GM12878 (cell line): ENCODE data around the gene CLCNKB. TPM values are rescaled to one million over a fixed set of nuclear protein-coding genes. Genes with fewer than 3 reads are reported as not detected.
A peak's percentile ranks its signal among the peaks of the same experiment; 100 is the strongest.

Experiments used
- ATAC-seq: fragments of 200-7000 bp; cut with Tn5 transposase; 3 replicates; pipeline ENCODE4 v1.9.1; 2020; ENCODE audit warnings: mild to moderate bottlenecking, moderate library complexity
- BruUV-seq: library from RNA; stranded (reverse); fragments of 400-500 nt; replicated peaks from 2 replicates; lab custom pipeline; 2021; lab: Mats Ljungman, UMichigan
- CTCF ChIA-PET: fragments of 300-600 bp; sonication (Branson Sonifier 250); formaldehyde crosslinking; extraction: SDS; loops from one replicate; lab custom pipeline; 2021; ENCODE audit warnings: inconsistent platforms; lab: Yijun Ruan, JAX
- POLR2A ChIA-PET: fragments of 350-600 bp; formaldehyde crosslinking; extraction: SDS; loops from one replicate; lab custom pipeline; 2021; ENCODE audit warnings: inconsistent platforms; lab: Charles Lee
- RAD21 ChIA-PET: fragments of 300-600 bp; sonication (Branson Sonifier 250); formaldehyde crosslinking; loops from one replicate; lab custom pipeline; 2023; ENCODE audit warnings: antibody characterized with exemption; ENCODE audit not compliant: unreplicated experiment; lab: Charles Lee
- SMC1A ChIA-PET: fragments of 300-600 bp; sonication (Branson Sonifier 250); formaldehyde crosslinking; loops from one replicate; lab custom pipeline; 2023; ENCODE audit not compliant: unreplicated experiment, uncharacterized antibody; lab: Charles Lee
- DNase-seq: peaks from one replicate; pipeline ENCODE4 v3.0.0-alpha.2; 2011; ENCODE audit warnings: low read depth, low spot score
- FAIRE-seq: peaks from 3 replicates; lab custom pipeline; 2011; peaks lifted over from hg19 to GRCh38; lab: Jason Lieb, UNC
- H2AFZ ChIP-seq: 2 replicates; pipeline ENCODE4 v1.6.0; 2011; ENCODE audit warnings: low read depth, low read length, control low read depth; ENCODE audit not compliant: control insufficient read depth
- H3K27ac ChIP-seq: 2 replicates; pipeline ENCODE4 v1.5.1; 2011; ENCODE audit warnings: control low read depth; ENCODE audit not compliant: control insufficient read depth, insufficient read depth
- H3K27me3 ChIP-seq, 2 experiments: replicated peaks in 1 of 2; 2 replicates each; pipeline versions ENCODE4 v1.6.0 to v1.6.1; 2011; ENCODE audit warnings: low read length in 1 of 2; ENCODE audit not compliant: control insufficient read depth in 2 of 2, insufficient read depth in 2 of 2
- H3K36me3 ChIP-seq, 2 experiments: 2 replicates each; pipeline ENCODE4 v1.5.1; 2011; ENCODE audit warnings: low read length in 1 of 2; ENCODE audit not compliant: control insufficient read depth in 2 of 2, insufficient read depth in 2 of 2
- H3K4me1 ChIP-seq: 2 replicates; pipeline ENCODE4 v1.6.1; 2011; ENCODE audit warnings: mild to moderate bottlenecking, low read length, moderate library complexity, mixed read lengths; ENCODE audit not compliant: control insufficient read depth, insufficient read depth
- H3K4me2 ChIP-seq: 2 replicates; pipeline ENCODE4 v1.6.0; 2011; ENCODE audit warnings: control low read depth; ENCODE audit not compliant: control insufficient read depth, insufficient read depth
- H3K4me3 ChIP-seq: fragments of 200-600 bp; sonication (generic); 2 replicates; pipeline ENCODE4 v1.5.1; 2016
- H3K79me2 ChIP-seq: 2 replicates; pipeline ENCODE4 v1.6.0; 2011; ENCODE audit warnings: low read length; ENCODE audit not compliant: control insufficient read depth, insufficient read depth
- H3K9ac ChIP-seq: 2 replicates; pipeline ENCODE4 v1.8.0; 2011; ENCODE audit warnings: low read length, control low read depth, mixed read lengths; ENCODE audit not compliant: control insufficient read depth, insufficient read depth
- H3K9me3 ChIP-seq: replicated peaks from 3 replicates; pipeline ENCODE4 v1.5.1; 2011; ENCODE audit warnings: mild to moderate bottlenecking, low read length; ENCODE audit not compliant: control insufficient read depth, insufficient read depth
- H4K20me1 ChIP-seq: 2 replicates; pipeline ENCODE4 v1.6.0; 2011; ENCODE audit not compliant: control insufficient read depth, insufficient read depth
- BACH1 ChIP-seq: fragments of 450-650 bp; IDR thresholded peaks from 2 replicates; pipeline ENCODE4 v1.6.1; 2017; ENCODE audit warnings: mild to moderate bottlenecking, borderline replicate concordance
- BCL3 ChIP-seq: IDR thresholded peaks from 2 replicates; pipeline ENCODE4 v1.6.1; 2011; ENCODE audit warnings: borderline replicate concordance, low read depth, mild to moderate bottlenecking, moderate library complexity, low read length; ENCODE audit not compliant: insufficient read depth, poor library complexity, severe bottlenecking
- BHLHE40 ChIP-seq, 2 experiments: fragments of 450-650 bp in 1 of 2; IDR thresholded peaks; 2 replicates each; pipeline ENCODE4 v1.6.1; 2011 to 2017; ENCODE audit warnings: low read depth in 2 of 2, borderline replicate concordance in 1 of 2, improper control_type of control experiment in 1 of 2, low read length in 1 of 2, mild to moderate bottlenecking in 1 of 2
- DPF2 ChIP-seq: fragments of 450-650 bp; IDR thresholded peaks from 2 replicates; pipeline ENCODE4 v1.6.1; 2017; ENCODE audit warnings: mild to moderate bottlenecking
- HDGF ChIP-seq: fragments of 450-650 bp; IDR thresholded peaks from 2 replicates; pipeline ENCODE4 v1.6.1; 2016; ENCODE audit warnings: antibody characterized with exemption
- IKZF2 ChIP-seq, 2 experiments: fragments of 450-650 bp; IDR thresholded peaks; 2 replicates each; pipeline ENCODE4 v1.6.1; 2017; ENCODE audit warnings: mild to moderate bottlenecking in 2 of 2, moderate library complexity in 2 of 2
- IRF4 ChIP-seq: IDR thresholded peaks from 2 replicates; pipeline ENCODE4 v1.6.1; 2011; ENCODE audit warnings: low read depth, low read length
- LARP7 ChIP-seq: fragments of 450-650 bp; IDR thresholded peaks from 2 replicates; pipeline ENCODE4 v1.6.1; 2017; ENCODE audit warnings: mild to moderate bottlenecking
- NBN ChIP-seq: fragments of 450-650 bp; IDR thresholded peaks from 2 replicates; pipeline ENCODE4 v1.6.1; 2016
- RAD21 ChIP-seq: IDR thresholded peaks from 2 replicates; pipeline ENCODE4 v1.6.1; 2011; ENCODE audit warnings: mild to moderate bottlenecking, low read depth, low read length, moderate library complexity; ENCODE audit not compliant: insufficient read depth
- RB1 ChIP-seq: fragments of 450-650 bp; formaldehyde crosslinking; IDR thresholded peaks from 2 replicates; pipeline ENCODE4 v1.6.1; 2017; ENCODE audit warnings: mild to moderate bottlenecking, borderline replicate concordance
- SIN3A ChIP-seq: IDR thresholded peaks from 2 replicates; pipeline ENCODE4 v1.6.1; 2012; ENCODE audit warnings: low read depth, low read length, improper control_type of control experiment
- SMC3 ChIP-seq: IDR thresholded peaks from 2 replicates; pipeline ENCODE4 v1.6.1; 2011; ENCODE audit warnings: low read length, improper control_type of control experiment, borderline replicate concordance
- YY1 ChIP-seq: IDR thresholded peaks from 2 replicates; pipeline ENCODE4 v1.6.1; 2011; ENCODE audit warnings: low read depth, mild to moderate bottlenecking, low read length
- ZNF384 ChIP-seq: IDR thresholded peaks from 2 replicates; pipeline ENCODE4 v1.6.1; 2012; ENCODE audit warnings: low read depth, mild to moderate bottlenecking, low read length, improper control_type of control experiment, borderline replicate concordance
- ZSCAN29 ChIP-seq: fragments of 450-650 bp; IDR thresholded peaks from 2 replicates; pipeline ENCODE4 v1.6.1; 2017; ENCODE audit warnings: mild to moderate bottlenecking, moderate library complexity
- WGBS: methylation state at CpG from one replicate; pipeline ENCODE4 v1.1.6; 2016; ENCODE audit warnings: low lambda C conversion rate; ENCODE audit not compliant: insufficient replicate concordance, insufficient coverage; ENCODE audit errors: missing lambda C conversion rate; 5-methylcytosine and 5-hydroxymethylcytosine counted together
- in situ Hi-C: fragments of 300-500 bp; cut with MboI; formaldehyde crosslinking; loops from 9 replicates; pipeline ENCODE4 v1.14.3; 2018; ENCODE audit warnings: mixed read lengths
- intact Hi-C: fragments of 100-400 bp; cut with micrococcal nuclease; formaldehyde crosslinking; loops from one replicate; pipeline ENCODE4 v1.14.2; 2022; ENCODE audit not compliant: unreplicated experiment
- polyA plus RNA-seq, 11 experiments: library from polyadenylated mRNA; depleted of rRNA in 4 of 11; unstranded in 6 of 11; stranded (reverse) in 5 of 11; fragments of >200 nt; fragmentation: Nextera tagmentation in 4 of 11; fragmentation: Illumina TruSeq in 1 of 11; extraction: Ambion mirVana in 4 of 11; extraction: Trizol in 1 of 11; gene quantifications; 1 replicate in 1 of 11; 2 replicates in 10 of 11; pipeline versions ENCODE4 v1.2.1 to v1.2.3, GENCODE V29; 2011 to 2016; ENCODE audit warnings: inconsistent platforms in 2 of 11, missing spikeins in 2 of 11, low read depth in 1 of 11
- total RNA-seq, 4 experiments: library from RNA; depleted of rRNA in 3 of 4; stranded (reverse); fragments of >200 nt in 3 of 4; fragmentation: Illumina TruSeq in 1 of 4; extraction: Trizol in 1 of 4; gene quantifications; 2 replicates each; pipeline versions ENCODE4 v1.2.1 to v1.2.3, GENCODE V29; 2013 to 2021
- TF ChIP-seq, protein P1 (sequence below), 3 experiments: IDR thresholded peaks in 2 of 3; conservative IDR thresholded peaks in 1 of 3; 2 replicates each; pipeline ENCODE4 v1.5.1; 2011; ENCODE audit warnings: low read depth in 3 of 3, low read length in 3 of 3, mild to moderate bottlenecking in 3 of 3, control low read depth in 2 of 3, moderate library complexity in 2 of 3, inconsistent platforms in 1 of 3, mixed read lengths in 1 of 3; ENCODE audit not compliant: control insufficient read depth in 2 of 3, insufficient read depth in 1 of 3; ENCODE audit errors: extremely low read depth in 1 of 3
- TF ChIP-seq, protein P2 (sequence below): fragments of 450-650 bp; IDR thresholded peaks from 2 replicates; pipeline ENCODE4 v1.6.1; 2014; ENCODE audit warnings: mild to moderate bottlenecking

Gene CLCNKB
- total and polyA plus RNA-seq, 10 of the 15 experiments (the other 5 are each of a cell fraction or from before 2014, with no cell fraction given): 0.05 TPM; not detected in 9

GRCh38 chr1:16078925-16079656, 35.5 kb downstream of the CLCNKB start:
- Histone ChIP-seq H3K9ac (no peak overlapping the region), H3K4me1 (peaks cover 8% of the 10 kb centered on the region), H3K27me3 (no peaks in the 10 kb centered on the region), H3K36me3 (no peaks in the 10 kb centered on the region), H4K20me1 (no peaks in the 10 kb centered on the region), H3K79me2 (no peaks in the 10 kb centered on the region), H3K27ac (peak overlapping the region; percentile 0; the same call in 1 of the 2 replicates), H3K4me2 (peak overlapping the region; percentile 58), H2AFZ (peak overlapping the region; percentile 65), H3K9me3 (no peaks in the 10 kb centered on the region), H3K4me3 (peak overlapping the region; percentile 38; the same call in 1 of the 2 replicates)
- SMC1A ChIA-PET: interaction anchor here (0.5 to 4.9 kb wide), 25 partner anchors 8 to 287 kb away, joined by 3 to 63 read pairs (median 4); partner anchors contain the start of genes CPLANE2, EPHA2 and SZRD1
- FAIRE-seq (peak; percentile 91), ATAC-seq (peak; percentile 88), DNase-seq (peak; percentile 49)
- CTCF ChIA-PET: interaction anchor here (0.6 to 10.0 kb wide), 47 partner anchors 10 to 873 kb away, joined by 3 to 375 read pairs (median 4); partner anchors contain the start of genes FBXO42 and NECAP2
- RAD21 ChIA-PET: interaction anchor here (0.6 to 9.7 kb wide), 29 partner anchors 9 to 542 kb away, joined by 3 to 223 read pairs (median 4); no protein-coding TSS in a partner anchor
- WGBS: 24% methylated on average over 10 of the region's 10 CpGs
- in situ Hi-C loops (loop anchor here (5.0 kb wide), 2 partner anchors 163 to 283 kb away; no protein-coding TSS in a partner anchor), intact Hi-C loops (loop anchor here (1.0 to 2.0 kb wide), 2 partner anchors 108 to 284 kb away; no protein-coding TSS in a partner anchor)
- POLR2A ChIA-PET: interaction anchor here (0.7 to 1.0 kb wide), 2 partner anchors 111 to 284 kb away, joined by 4 read pairs; no protein-coding TSS in a partner anchor
- no TSS peak for BruUV-seq
- TF ChIP-seq HDGF (0 out of 2 replicates have a peak, but pooled peaks have one; percentile 37), BACH1 (no peak), RAD21 (peak; percentile 88), ZSCAN29 (no peak), BHLHE40 (IDR thresholded peaks at IDR 0.05; ENCODE audit: borderline replicate concordance in 1 of 2, low read depth in 2 of 2, low read length in 1 of 2) (peak in 1 of 2 experiments; percentile 8; a peak in 1 of 4 replicates), YY1 (0 out of 2 replicates have a peak, but pooled peaks have one; percentile 34), LARP7 (peak; percentile 33; the same call in 1 of the 2 replicates), DPF2 (0 out of 2 replicates have a peak, but pooled peaks have one; percentile 38), IRF4 (0 out of 2 replicates have a peak, but pooled peaks have one; percentile 15), NBN (peak; percentile 70; the same call in 1 of the 2 replicates), BCL3 (no peak), ZNF384 (peak; percentile 74; the same call in 1 of the 2 replicates), SIN3A (no peak), IKZF2 (IDR thresholded peaks at IDR 0.05) (peak; percentile 28 to 29; a peak in 2 of 4 replicates), SMC3 (peak; percentile 94), RB1 (peak; percentile 78; the same call in 1 of the 2 replicates)
- TF ChIP-seq, protein P1, sequence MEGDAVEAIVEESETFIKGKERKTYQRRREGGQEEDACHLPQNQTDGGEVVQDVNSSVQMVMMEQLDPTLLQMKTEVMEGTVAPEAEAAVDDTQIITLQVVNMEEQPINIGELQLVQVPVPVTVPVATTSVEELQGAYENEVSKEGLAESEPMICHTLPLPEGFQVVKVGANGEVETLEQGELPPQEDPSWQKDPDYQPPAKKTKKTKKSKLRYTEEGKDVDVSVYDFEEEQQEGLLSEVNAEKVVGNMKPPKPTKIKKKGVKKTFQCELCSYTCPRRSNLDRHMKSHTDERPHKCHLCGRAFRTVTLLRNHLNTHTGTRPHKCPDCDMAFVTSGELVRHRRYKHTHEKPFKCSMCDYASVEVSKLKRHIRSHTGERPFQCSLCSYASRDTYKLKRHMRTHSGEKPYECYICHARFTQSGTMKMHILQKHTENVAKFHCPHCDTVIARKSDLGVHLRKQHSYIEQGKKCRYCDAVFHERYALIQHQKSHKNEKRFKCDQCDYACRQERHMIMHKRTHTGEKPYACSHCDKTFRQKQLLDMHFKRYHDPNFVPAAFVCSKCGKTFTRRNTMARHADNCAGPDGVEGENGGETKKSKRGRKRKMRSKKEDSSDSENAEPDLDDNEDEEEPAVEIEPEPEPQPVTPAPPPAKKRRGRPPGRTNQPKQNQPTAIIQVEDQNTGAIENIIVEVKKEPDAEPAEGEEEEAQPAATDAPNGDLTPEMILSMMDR (IDR thresholded peaks at IDR 0.05 in 2 of 3, conservative IDR thresholded peaks at IDR 0.05 in 1 of 3; ENCODE audit: control insufficient read depth in 2 of 3, extremely low read depth in 1 of 3, insufficient read depth in 1 of 3, low read depth in 3 of 3, low read length in 3 of 3): peak; percentile 92 to 95 (median 93)
- TF ChIP-seq, protein P2, sequence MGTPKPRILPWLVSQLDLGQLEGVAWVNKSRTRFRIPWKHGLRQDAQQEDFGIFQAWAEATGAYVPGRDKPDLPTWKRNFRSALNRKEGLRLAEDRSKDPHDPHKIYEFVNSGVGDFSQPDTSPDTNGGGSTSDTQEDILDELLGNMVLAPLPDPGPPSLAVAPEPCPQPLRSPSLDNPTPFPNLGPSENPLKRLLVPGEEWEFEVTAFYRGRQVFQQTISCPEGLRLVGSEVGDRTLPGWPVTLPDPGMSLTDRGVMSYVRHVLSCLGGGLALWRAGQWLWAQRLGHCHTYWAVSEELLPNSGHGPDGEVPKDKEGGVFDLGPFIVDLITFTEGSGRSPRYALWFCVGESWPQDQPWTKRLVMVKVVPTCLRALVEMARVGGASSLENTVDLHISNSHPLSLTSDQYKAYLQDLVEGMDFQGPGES: 0 out of 2 replicates have a peak, but pooled peaks have one; percentile 22
